OCI-LY7 (cell line): ENCODE data around the gene XPNPEP2. TPM values are rescaled to one million over a fixed set of nuclear protein-coding genes. Genes with fewer than 3 reads are reported as not detected.

Source experiments
- BruUV-seq: library from RNA; stranded (reverse); fragments of 400-500 nt; replicated peaks from 2 replicates; lab custom pipeline; 2021; lab: Mats Ljungman, UMichigan
- CTCF ChIA-PET: fragments of 300-600 bp; sonication (Branson Sonifier 250); formaldehyde crosslinking; loops from one replicate; lab custom pipeline; 2022; ENCODE audit warnings: antibody characterized with exemption; ENCODE audit not compliant: unreplicated experiment; lab: Charles Lee
- POLR2A ChIA-PET: fragments of 300-600 bp; sonication (Branson Sonifier 250); formaldehyde crosslinking; loops from one replicate; lab custom pipeline; 2022; ENCODE audit warnings: antibody characterized with exemption; lab: Charles Lee
- DNase-seq: peaks from one replicate; pipeline ENCODE4 v3.0.0-alpha.2; 2015; ENCODE audit warnings: low spot score
- H2AFZ ChIP-seq: fragments of 200-600 bp; sonication (generic), shearing (Covaris generic); 2 replicates; pipeline ENCODE4 v1.6.1; 2014; ENCODE audit warnings: mild to moderate bottlenecking, antibody characterized with exemption, low read length, moderate library complexity
- H3K27ac ChIP-seq: fragments of 200-600 bp; sonication (generic); 2 replicates; pipeline ENCODE4 v1.5.1; 2014; ENCODE audit warnings: mixed run types, low read depth, mild to moderate bottlenecking, moderate library complexity, low read length, inconsistent platforms; ENCODE audit not compliant: poor library complexity, severe bottlenecking
- H3K36me3 ChIP-seq: fragments of 200-600 bp; sonication (generic); 2 replicates; pipeline ENCODE4 v1.6.1; 2014; ENCODE audit warnings: mild to moderate bottlenecking, antibody characterized with exemption, low read length, moderate library complexity, mixed read lengths; ENCODE audit not compliant: insufficient read depth
- H3K4me1 ChIP-seq: fragments of 200-600 bp; sonication (generic); 2 replicates; pipeline ENCODE4 v1.5.1; 2014; ENCODE audit warnings: mild to moderate bottlenecking, low read length; ENCODE audit not compliant: insufficient read depth, poor library complexity, severe bottlenecking
- H3K4me2 ChIP-seq: fragments of 200-600 bp; sonication (generic); 2 replicates; pipeline ENCODE4 v1.6.1; 2014; ENCODE audit warnings: mild to moderate bottlenecking, low read length
- H3K4me3 ChIP-seq: fragments of 200-600 bp; sonication (generic); 2 replicates; pipeline ENCODE4 v1.5.1; 2014; ENCODE audit warnings: mild to moderate bottlenecking, low read depth, low read length; ENCODE audit not compliant: poor library complexity, severe bottlenecking
- H3K79me2 ChIP-seq: fragments of 200-600 bp; sonication (generic); 2 replicates; pipeline ENCODE4 v1.6.1; 2016; ENCODE audit warnings: low read depth, mild to moderate bottlenecking, low read length, moderate library complexity, mixed read lengths; ENCODE audit not compliant: insufficient read depth
- H3K9me2 ChIP-seq: fragments of 200-600 bp; sonication (generic); 2 replicates; pipeline ENCODE4 v1.6.1; 2016; ENCODE audit warnings: mild to moderate bottlenecking, low read length, mixed read lengths; ENCODE audit not compliant: insufficient read depth
- H3K9me3 ChIP-seq: fragments of 200-600 bp; sonication (generic); 2 replicates; pipeline ENCODE4 v1.6.1; 2014; ENCODE audit warnings: mild to moderate bottlenecking, mixed run types, low read length, mixed read lengths
- H4K20me1 ChIP-seq: fragments of 200-600 bp; sonication (generic); 2 replicates; pipeline ENCODE4 v1.6.1; 2014; ENCODE audit warnings: mild to moderate bottlenecking, antibody characterized with exemption, low read length, moderate library complexity, mixed read lengths; ENCODE audit not compliant: insufficient read depth
- EZH2phosphoT487 ChIP-seq: fragments of 200-600 bp; sonication (generic); IDR thresholded peaks from 2 replicates; pipeline ENCODE4 v1.6.1; 2018; ENCODE audit warnings: low read depth, borderline replicate concordance, mild to moderate bottlenecking, mixed run types, antibody characterized with exemption, low read length, moderate library complexity, mixed read lengths
- intact Hi-C: fragments of 100-400 bp; cut with micrococcal nuclease; formaldehyde crosslinking; loops from one replicate; pipeline ENCODE4 v1.10.0; 2022; ENCODE audit not compliant: unreplicated experiment
- total RNA-seq, 2 experiments: library from RNA; depleted of rRNA in 1 of 2; stranded (reverse); fragments of >200 nt in 1 of 2; shearing (Covaris generic) in 1 of 2; gene quantifications; 2 replicates each; pipeline ENCODE4 v1.2.3, GENCODE V29; 2014 to 2022
- TF ChIP-seq, protein P1 (sequence below): fragments of 200-600 bp; sonication (generic); conservative IDR thresholded peaks from 2 replicates; pipeline ENCODE4 v1.5.1; 2014; ENCODE audit warnings: mild to moderate bottlenecking, antibody characterized with exemption, low read length, moderate library complexity, mixed read lengths

The XPNPEP2 gene
- total RNA-seq, 2 experiments from 2014 or later = not detected

DNA sequence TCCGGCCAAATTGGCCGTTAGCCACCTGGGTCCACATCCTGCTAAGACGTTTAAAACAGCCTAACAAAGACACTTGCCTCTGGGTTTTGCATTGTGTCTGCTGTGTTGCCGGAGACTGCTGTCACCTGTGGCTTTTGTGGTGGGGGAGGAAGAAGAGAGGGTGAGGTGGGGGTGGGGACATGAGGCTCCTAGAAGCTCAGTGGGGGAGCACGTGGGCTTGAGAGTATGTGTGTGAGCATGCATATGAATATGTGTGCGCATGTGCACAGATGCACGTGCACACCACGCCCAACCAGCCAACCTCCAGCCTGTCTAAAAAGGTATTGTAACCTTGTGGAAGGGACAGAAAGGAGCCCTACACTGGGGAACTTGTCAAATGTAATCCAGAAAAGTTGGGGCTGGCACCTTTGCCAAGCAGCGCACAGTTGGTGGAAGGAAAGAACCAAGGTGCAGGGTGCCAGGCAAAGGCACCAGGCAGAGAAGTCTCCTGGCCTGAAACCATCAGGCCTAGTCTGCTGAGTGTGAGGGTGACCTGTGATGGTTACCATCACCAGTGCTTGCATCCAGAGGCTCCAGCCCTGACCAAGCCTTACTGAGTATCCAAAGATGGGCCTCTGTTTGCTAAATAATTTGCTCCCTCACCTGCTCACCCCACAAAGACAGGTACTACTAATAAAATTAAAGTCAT, 30.8 kb downstream of the XPNPEP2 start:
- H3K4me3 ChIP-seq = no peak overlapping the region
- no peaks in the 10 kb centered on the region for H3K9me2 ChIP-seq
- TF ChIP-seq EZH2phosphoT487 = no peak
- TF ChIP-seq, protein P1, sequence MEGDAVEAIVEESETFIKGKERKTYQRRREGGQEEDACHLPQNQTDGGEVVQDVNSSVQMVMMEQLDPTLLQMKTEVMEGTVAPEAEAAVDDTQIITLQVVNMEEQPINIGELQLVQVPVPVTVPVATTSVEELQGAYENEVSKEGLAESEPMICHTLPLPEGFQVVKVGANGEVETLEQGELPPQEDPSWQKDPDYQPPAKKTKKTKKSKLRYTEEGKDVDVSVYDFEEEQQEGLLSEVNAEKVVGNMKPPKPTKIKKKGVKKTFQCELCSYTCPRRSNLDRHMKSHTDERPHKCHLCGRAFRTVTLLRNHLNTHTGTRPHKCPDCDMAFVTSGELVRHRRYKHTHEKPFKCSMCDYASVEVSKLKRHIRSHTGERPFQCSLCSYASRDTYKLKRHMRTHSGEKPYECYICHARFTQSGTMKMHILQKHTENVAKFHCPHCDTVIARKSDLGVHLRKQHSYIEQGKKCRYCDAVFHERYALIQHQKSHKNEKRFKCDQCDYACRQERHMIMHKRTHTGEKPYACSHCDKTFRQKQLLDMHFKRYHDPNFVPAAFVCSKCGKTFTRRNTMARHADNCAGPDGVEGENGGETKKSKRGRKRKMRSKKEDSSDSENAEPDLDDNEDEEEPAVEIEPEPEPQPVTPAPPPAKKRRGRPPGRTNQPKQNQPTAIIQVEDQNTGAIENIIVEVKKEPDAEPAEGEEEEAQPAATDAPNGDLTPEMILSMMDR = no peak
- peak overlapping the region; percentile 70 for H3K4me2 ChIP-seq
- no peaks in the 10 kb centered on the region for H3K36me3 ChIP-seq
- BruUV-seq = TSS peak; percentile 84
- intact Hi-C loops = loop anchor here (1.0 to 10.0 kb wide), 2 partner anchors 11 to 315 kb away; no protein-coding TSS in a partner anchor
- ChIA-PET CTCF (interaction anchor here (1.0 to 1.6 kb wide), 3 partner anchors 8 to 11 kb away, joined by 3 to 4 read pairs (median 3); no protein-coding TSS in a partner anchor), POLR2A (interaction anchor here (0.7 to 7.9 kb wide), 6 partner anchors 8 to 86 kb away, joined by 3 to 126 read pairs (median 17); partner anchors contain the start of gene SASH3)
- peak overlapping the region; percentile 100 for H3K27ac ChIP-seq
- H3K79me2 ChIP-seq = no peaks in the 10 kb centered on the region
- no peaks in the 10 kb centered on the region for H4K20me1 ChIP-seq
- peaks cover 88% of the 10 kb centered on the region for H3K4me1 ChIP-seq
- H3K9me3 ChIP-seq = 0 out of 2 replicates have a peak, but pooled peaks cover 4% of the 10 kb centered on the region
- H2AFZ ChIP-seq = no peak overlapping the region
- peak; percentile 96 for DNase-seq

DNA sequence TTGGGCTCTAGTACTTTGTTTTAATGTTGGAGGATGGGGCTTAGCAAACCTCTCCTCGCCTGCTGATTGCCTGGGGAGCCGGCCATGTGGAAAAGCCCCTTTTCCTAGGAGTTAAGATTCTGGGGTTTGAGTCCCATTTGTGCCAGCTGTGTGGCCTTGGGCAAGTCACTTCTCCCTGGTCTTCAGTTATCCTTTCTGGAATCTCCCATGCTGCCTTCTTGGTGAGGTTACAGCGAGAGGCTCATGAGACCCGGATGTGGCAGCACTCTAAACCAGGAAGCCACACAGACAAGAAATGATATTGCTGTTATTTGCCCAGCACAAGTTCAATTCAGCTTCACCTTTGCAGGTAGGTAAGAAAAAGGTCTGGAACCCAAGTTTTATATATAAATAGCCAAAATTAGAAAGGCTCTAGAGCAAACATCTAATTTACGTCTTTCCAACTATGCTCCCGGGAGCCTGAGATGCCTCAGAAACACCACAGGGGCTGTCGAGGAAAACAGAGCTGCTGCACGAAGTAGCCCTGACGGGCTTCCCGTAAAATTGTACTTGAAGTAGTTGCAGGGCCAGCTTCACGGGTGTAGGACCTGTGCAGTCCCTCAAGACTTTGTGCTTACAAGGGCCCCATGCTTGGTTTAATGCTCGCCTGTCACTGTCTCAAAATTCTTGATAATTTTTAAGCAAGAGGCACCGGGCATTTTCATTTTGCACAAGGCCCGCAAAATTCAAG, 32.7 kb downstream of the XPNPEP2 start:
- no TSS peak for BruUV-seq
- ChIA-PET POLR2A (interaction anchor here (0.5 to 7.9 kb wide), 9 partner anchors 9 to 314 kb away, joined by 3 to 126 read pairs (median 4); partner anchors contain the start of gene SASH3), CTCF (interaction anchor here (0.6 to 1.7 kb wide), 4 partner anchors 10 to 20 kb away, joined by 3 to 9 read pairs (median 5); no protein-coding TSS in a partner anchor)
- intact Hi-C loops = loop anchor here (10.0 kb wide), 1 partner anchor 313 kb away; no protein-coding TSS in a partner anchor
- Histone ChIP-seq H3K9me3 (0 out of 2 replicates have a peak, but pooled peaks cover 4% of the 10 kb centered on the region), H3K4me1 (peaks cover 97% of the 10 kb centered on the region), H3K4me3 (no peak overlapping the region), H3K27ac (peak overlapping the region; percentile 99), H3K9me2 (no peaks in the 10 kb centered on the region), H4K20me1 (no peaks in the 10 kb centered on the region), H2AFZ (peak overlapping the region; percentile 71), H3K36me3 (no peaks in the 10 kb centered on the region), H3K79me2 (no peaks in the 10 kb centered on the region), H3K4me2 (peak overlapping the region; percentile 70)
- TF ChIP-seq EZH2phosphoT487 = no peak
- DNase-seq = peak; percentile 57
